ENCODE results near the gene WNK1.
A peak's percentile ranks its signal among the peaks of the same experiment; 100 is the strongest.
"Not testable (repeated sequence)": the region's sequence is repeated elsewhere in the genome, so short reads cannot be mapped to it uniquely, and the experiment has no call there.

The WNK1 gene

GRCh38 chr12:749751-750270 is 2.6 kb upstream of the WNK1 start:
- peak; percentile 5 for DNase-seq

- DNase-seq = peak; percentile 6
Measured at GRCh38 chr12:750366-751191, 1.8 kb upstream of the WNK1 start.

- peak; percentile 90 for DNase-seq
Measured at GRCh38 chr12:751192-751998, 984 bp upstream of the WNK1 start.

GRCh38 chr12:752695-753610 is 574 bp downstream of the WNK1 start:
- no peak for DNase-seq

- no peak for DNase-seq
Measured at GRCh38 chr12:753611-754472, 1.5 kb downstream of the WNK1 start.

- DNase-seq = no peak
Measured at GRCh38 chr12:754473-754820, 2.1 kb downstream of the WNK1 start.

GRCh38 chr12:754851-755562 is 2.6 kb downstream of the WNK1 start:
- no peak for DNase-seq

GRCh38 chr12:759628-760027 is 7.2 kb downstream of the WNK1 start:
- no peak for DNase-seq

GRCh38 chr12:761256-761655 is 8.9 kb downstream of the WNK1 start:
- no peak for DNase-seq

- no peak for DNase-seq
Measured at GRCh38 chr12:765840-766239, 13.5 kb downstream of the WNK1 start.

- no peak for DNase-seq
Measured at GRCh38 chr12:768434-768833, 16.1 kb downstream of the WNK1 start.

GRCh38 chr12:770479-770878 is 18.1 kb downstream of the WNK1 start:
- no peak for DNase-seq

GRCh38 chr12:772056-772697 is 19.8 kb downstream of the WNK1 start:
- no peak for DNase-seq

GRCh38 chr12:774051-774614 is 21.8 kb downstream of the WNK1 start:
- DNase-seq = no peak

- not testable (repeated sequence) for DNase-seq
Measured at GRCh38 chr12:775973-776771, 23.8 kb downstream of the WNK1 start.

- not testable (repeated sequence) for DNase-seq
Measured at GRCh38 chr12:776772-777373, 24.5 kb downstream of the WNK1 start.

- no peak for DNase-seq
Measured at GRCh38 chr12:777550-778047, 25.2 kb downstream of the WNK1 start.

GRCh38 chr12:778615-779014 is 26.2 kb downstream of the WNK1 start:
- DNase-seq = no peak

All from NCI-H1436 treated with DMSO at 0.1 percent for 48 hours (cell line).